ENCODE data around the gene ELMOD3.
A peak's percentile ranks its signal among the peaks of the same experiment; 100 is the strongest.

Gene ELMOD3

GRCh38 chr2:85431570-85432205 is 77.1 kb downstream of the ELMOD3 start:
- DNase-seq = no peak
- H3K9me3 ChIP-seq (ENCODE audit: control insufficient read depth, low read length) = no peaks in the 10 kb centered on the region
- no peak overlapping the region for H3K4me2 ChIP-seq (ENCODE audit: low read length, poor library complexity, severe bottlenecking)
- H2BK120ac ChIP-seq (ENCODE audit: low read depth, low read length) = no peak overlapping the region
- WGBS = 97% methylated on average over 10 of the region's 10 CpGs
- no peak overlapping the region for H4K8ac ChIP-seq (ENCODE audit: low read length)
- peaks cover 47% of the 10 kb centered on the region for H3K4me1 ChIP-seq (ENCODE audit: control insufficient read depth, insufficient read depth, low read depth, low read length)
- no peak overlapping the region for H3K23ac ChIP-seq (ENCODE audit: low read length in 2 of 2)
- peak overlapping the region; percentile 54 for H2BK15ac ChIP-seq (ENCODE audit: low read depth, poor library complexity, severe bottlenecking)
- no peak overlapping the region for H2AK5ac ChIP-seq (ENCODE audit: low read length, severe bottlenecking)
- H3K9ac ChIP-seq (ENCODE audit: low read length) = no peak overlapping the region
- H3K36me3 ChIP-seq (ENCODE audit: control insufficient read depth in 1 of 2, insufficient read depth in 2 of 2, low read depth in 1 of 2, low read length in 2 of 2) = no peaks in the 10 kb centered on the region
- no peaks in the 10 kb centered on the region for H3K79me1 ChIP-seq (replicated peaks; ENCODE audit: low read length, poor library complexity, severe bottlenecking)
- H2AFZ ChIP-seq (ENCODE audit: low read depth, low read length) = no peak overlapping the region
- no peak overlapping the region for H2BK5ac ChIP-seq (ENCODE audit: low read depth, low read length, poor library complexity, severe bottlenecking)
- no peak overlapping the region for H3K18ac ChIP-seq (ENCODE audit: low read depth in 1 of 2, low read length in 2 of 2)
- peak overlapping the region; percentile 50 to 96 for H2BK12ac ChIP-seq (ENCODE audit: low read length in 2 of 2)
- H4K91ac ChIP-seq (ENCODE audit: low read length) = peak overlapping the region; percentile 85
- no peak overlapping the region for H3K27ac ChIP-seq (ENCODE audit: low read length, poor library complexity, severe bottlenecking)
- no peaks in the 10 kb centered on the region for H3K27me3 ChIP-seq (ENCODE audit: control insufficient read depth in 1 of 2, insufficient read depth in 1 of 2, low read length in 2 of 2)
- H3K14ac ChIP-seq (ENCODE audit: low read length in 2 of 2) = no peak overlapping the region
- no peak overlapping the region for H3K4me3 ChIP-seq (ENCODE audit: insufficient read depth in 1 of 2, low read depth in 1 of 2, low read length in 2 of 2)
- H3K4ac ChIP-seq (ENCODE audit: low read depth in 1 of 2, low read length in 2 of 2) = no peak overlapping the region

GRCh38 chr2:85433511-85434089 is 79.0 kb downstream of the ELMOD3 start:
- peak overlapping the region; percentile 40 to 52 for H3K18ac ChIP-seq (ENCODE audit: low read depth in 1 of 2, low read length in 2 of 2)
- H4K8ac ChIP-seq (ENCODE audit: low read length) = peak overlapping the region; percentile 59
- H3K79me1 ChIP-seq (replicated peaks; ENCODE audit: low read length, poor library complexity, severe bottlenecking) = no peaks in the 10 kb centered on the region
- no peak overlapping the region for H3K23ac ChIP-seq (ENCODE audit: low read length in 2 of 2)
- H3K4me2 ChIP-seq (ENCODE audit: low read length, poor library complexity, severe bottlenecking) = no peak overlapping the region
- peak overlapping the region in 1 of 2 experiments; percentile 19 for H3K14ac ChIP-seq (ENCODE audit: low read length in 2 of 2)
- H2BK120ac ChIP-seq (ENCODE audit: low read depth, low read length) = peak overlapping the region; percentile 83
- H3K4me3 ChIP-seq (ENCODE audit: insufficient read depth in 1 of 2, low read depth in 1 of 2, low read length in 2 of 2) = peak overlapping the region in 1 of 2 experiments; percentile 0
- no peaks in the 10 kb centered on the region for H3K9me3 ChIP-seq (ENCODE audit: control insufficient read depth, low read length)
- H3K4ac ChIP-seq (ENCODE audit: low read depth in 1 of 2, low read length in 2 of 2) = peak overlapping the region; percentile 46 to 65
- peaks cover 63% of the 10 kb centered on the region for H3K4me1 ChIP-seq (ENCODE audit: control insufficient read depth, insufficient read depth, low read depth, low read length)
- no peak overlapping the region for H2BK5ac ChIP-seq (ENCODE audit: low read depth, low read length, poor library complexity, severe bottlenecking)
- no peaks in the 10 kb centered on the region for H3K27me3 ChIP-seq (ENCODE audit: control insufficient read depth in 1 of 2, insufficient read depth in 1 of 2, low read length in 2 of 2)
- H3K27ac ChIP-seq (ENCODE audit: low read length, poor library complexity, severe bottlenecking) = no peak overlapping the region
- no peak overlapping the region for H2AFZ ChIP-seq (ENCODE audit: low read depth, low read length)
- WGBS = 60% methylated on average over 6 of the region's 6 CpGs
- peak; percentile 85 for DNase-seq
- peak overlapping the region; percentile 69 to 76 for H2BK12ac ChIP-seq (ENCODE audit: low read length in 2 of 2)
- peak overlapping the region; percentile 55 for H4K91ac ChIP-seq (ENCODE audit: low read length)
- peak overlapping the region; percentile 27 for H2AK5ac ChIP-seq (ENCODE audit: low read length, severe bottlenecking)
- H3K9ac ChIP-seq (ENCODE audit: low read length) = peak overlapping the region; percentile 46
- peak overlapping the region; percentile 77 for H2BK15ac ChIP-seq (ENCODE audit: low read depth, poor library complexity, severe bottlenecking)
- no peaks in the 10 kb centered on the region for H3K36me3 ChIP-seq (ENCODE audit: control insufficient read depth in 1 of 2, insufficient read depth in 2 of 2, low read depth in 1 of 2, low read length in 2 of 2)

- Histone ChIP-seq H2BK15ac (ENCODE audit: low read depth, poor library complexity, severe bottlenecking) (peak overlapping the region; percentile 85), H2AK5ac (ENCODE audit: low read length, severe bottlenecking) (peak overlapping the region; percentile 17), H3K27ac (ENCODE audit: low read length, poor library complexity, severe bottlenecking) (no peak overlapping the region), H2BK5ac (ENCODE audit: low read depth, low read length, poor library complexity, severe bottlenecking) (no peak overlapping the region), H3K18ac (ENCODE audit: low read depth in 1 of 2, low read length in 2 of 2) (peak overlapping the region in 1 of 2 experiments; percentile 40), H3K9ac (ENCODE audit: low read length) (peak overlapping the region; percentile 46), H3K14ac (ENCODE audit: low read length in 2 of 2) (no peak overlapping the region), H3K27me3 (ENCODE audit: control insufficient read depth in 1 of 2, insufficient read depth in 1 of 2, low read length in 2 of 2) (no peaks in the 10 kb centered on the region), H3K9me3 (ENCODE audit: control insufficient read depth, low read length) (no peaks in the 10 kb centered on the region), H3K79me1 (replicated peaks; ENCODE audit: low read length, poor library complexity, severe bottlenecking) (no peaks in the 10 kb centered on the region), H2BK12ac (ENCODE audit: low read length in 2 of 2) (peak overlapping the region; percentile 72 to 85), H3K23ac (ENCODE audit: low read length in 2 of 2) (no peak overlapping the region), H2AFZ (ENCODE audit: low read depth, low read length) (no peak overlapping the region), H4K91ac (ENCODE audit: low read length) (peak overlapping the region; percentile 77), H3K36me3 (ENCODE audit: control insufficient read depth in 1 of 2, insufficient read depth in 2 of 2, low read depth in 1 of 2, low read length in 2 of 2) (no peaks in the 10 kb centered on the region), H4K8ac (ENCODE audit: low read length) (no peak overlapping the region), H3K4ac (ENCODE audit: low read depth in 1 of 2, low read length in 2 of 2) (no peak overlapping the region), H3K4me1 (ENCODE audit: control insufficient read depth, insufficient read depth, low read depth, low read length) (peaks cover 67% of the 10 kb centered on the region), H3K4me3 (ENCODE audit: insufficient read depth in 1 of 2, low read depth in 1 of 2, low read length in 2 of 2) (no peak overlapping the region), H3K4me2 (ENCODE audit: low read length, poor library complexity, severe bottlenecking) (no peak overlapping the region), H2BK120ac (ENCODE audit: low read depth, low read length) (peak overlapping the region; percentile 71)
- WGBS = 56% methylated on average over 2 of the region's 8 CpGs
- no peak for DNase-seq
These were observed 80.1 kb downstream of the ELMOD3 start for GRCh38 chr2:85434696-85435095.

GRCh38 chr2:85435220-85435958 is 80.8 kb downstream of the ELMOD3 start:
- no peak overlapping the region for H3K9ac ChIP-seq (ENCODE audit: low read length)
- no peak overlapping the region for H2BK5ac ChIP-seq (ENCODE audit: low read depth, low read length, poor library complexity, severe bottlenecking)
- peak overlapping the region; percentile 87 for H2BK15ac ChIP-seq (ENCODE audit: low read depth, poor library complexity, severe bottlenecking)
- peak overlapping the region; percentile 77 for H4K91ac ChIP-seq (ENCODE audit: low read length)
- no peak overlapping the region for H3K14ac ChIP-seq (ENCODE audit: low read length in 2 of 2)
- no peak for DNase-seq
- peak overlapping the region; percentile 77 for H2BK120ac ChIP-seq (ENCODE audit: low read depth, low read length)
- no peak overlapping the region for H3K27ac ChIP-seq (ENCODE audit: low read length, poor library complexity, severe bottlenecking)
- H2AFZ ChIP-seq (ENCODE audit: low read depth, low read length) = no peak overlapping the region
- peak overlapping the region; percentile 72 to 85 for H2BK12ac ChIP-seq (ENCODE audit: low read length in 2 of 2)
- 95% methylated on average over 21 of the region's 21 CpGs for WGBS
- no peaks in the 10 kb centered on the region for H3K79me1 ChIP-seq (replicated peaks; ENCODE audit: low read length, poor library complexity, severe bottlenecking)
- H3K18ac ChIP-seq (ENCODE audit: low read depth in 1 of 2, low read length in 2 of 2) = peak overlapping the region; percentile 7 to 63
- peaks cover 63% of the 10 kb centered on the region for H3K4me1 ChIP-seq (ENCODE audit: control insufficient read depth, insufficient read depth, low read depth, low read length)
- H4K8ac ChIP-seq (ENCODE audit: low read length) = peak overlapping the region; percentile 62
- H3K27me3 ChIP-seq (ENCODE audit: control insufficient read depth in 1 of 2, insufficient read depth in 1 of 2, low read length in 2 of 2) = no peaks in the 10 kb centered on the region
- H3K9me3 ChIP-seq (ENCODE audit: control insufficient read depth, low read length) = no peaks in the 10 kb centered on the region
- peak overlapping the region; percentile 40 to 67 for H3K4ac ChIP-seq (ENCODE audit: low read depth in 1 of 2, low read length in 2 of 2)
- no peak overlapping the region for H3K4me3 ChIP-seq (ENCODE audit: insufficient read depth in 1 of 2, low read depth in 1 of 2, low read length in 2 of 2)
- no peak overlapping the region for H3K4me2 ChIP-seq (ENCODE audit: low read length, poor library complexity, severe bottlenecking)
- H3K23ac ChIP-seq (ENCODE audit: low read length in 2 of 2) = no peak overlapping the region
- no peaks in the 10 kb centered on the region for H3K36me3 ChIP-seq (ENCODE audit: control insufficient read depth in 1 of 2, insufficient read depth in 2 of 2, low read depth in 1 of 2, low read length in 2 of 2)
- H2AK5ac ChIP-seq (ENCODE audit: low read length, severe bottlenecking) = peak overlapping the region; percentile 36
